H9 (cell line): ENCODE results near the gene TJP3. TPM values are rescaled to one million over a fixed set of nuclear protein-coding genes. Genes with fewer than 3 reads are reported as not detected.

Source experiments
- DNase-seq: peaks from one replicate; pipeline ENCODE4 v3.0.0-alpha.2; 2017
- H2AFZ ChIP-seq: one replicate; pipeline ENCODE4 v1.6.1; 2013; ENCODE audit warnings: mild to moderate bottlenecking, low read length, control low read depth, moderate library complexity
- H2AK5ac ChIP-seq: 2 replicates; pipeline ENCODE4 v1.6.1; 2013; ENCODE audit warnings: low read length, control low read depth, mixed read lengths; ENCODE audit not compliant: insufficient read length
- H2BK120ac ChIP-seq: one replicate; pipeline ENCODE4 v1.6.1; 2013; ENCODE audit warnings: low read depth, mild to moderate bottlenecking, low read length, control low read depth, inconsistent platforms; ENCODE audit not compliant: poor library complexity, severe bottlenecking
- H2BK12ac ChIP-seq: 2 replicates; pipeline ENCODE4 v1.6.1; 2013; ENCODE audit warnings: low read length, control low read depth, mixed read lengths, low read depth; ENCODE audit not compliant: insufficient read length
- H2BK15ac ChIP-seq: 2 replicates; pipeline ENCODE4 v1.6.1; 2013; ENCODE audit warnings: low read depth, low read length, control low read depth
- H2BK20ac ChIP-seq: one replicate; pipeline ENCODE4 v1.6.1; 2013; ENCODE audit warnings: low read depth, mild to moderate bottlenecking, low read length, control low read depth, inconsistent platforms; ENCODE audit not compliant: poor library complexity, severe bottlenecking
- H2BK5ac ChIP-seq: 2 replicates; pipeline ENCODE4 v1.6.1; 2013; ENCODE audit warnings: low read length, control low read depth, mixed read lengths; ENCODE audit not compliant: insufficient read length
- H3K14ac ChIP-seq: 2 replicates; pipeline ENCODE4 v1.6.1; 2013; ENCODE audit warnings: low read length, control low read depth; ENCODE audit not compliant: insufficient read depth
- H3K18ac ChIP-seq: 2 replicates; pipeline ENCODE4 v1.6.1; 2013; ENCODE audit warnings: low read depth, mild to moderate bottlenecking, mixed read lengths, low read length, control low read depth; ENCODE audit not compliant: insufficient read length
- H3K23ac ChIP-seq: 2 replicates; pipeline ENCODE4 v1.6.1; 2013; ENCODE audit warnings: low read length, control low read depth, mixed read lengths, low read depth; ENCODE audit not compliant: insufficient read length
- H3K23me2 ChIP-seq: 2 replicates; pipeline ENCODE4 v1.6.1; 2013; ENCODE audit warnings: low read depth, mild to moderate bottlenecking, mixed read lengths, low read length, control low read depth; ENCODE audit not compliant: insufficient read length, poor library complexity, severe bottlenecking
- H3K27ac ChIP-seq: 2 replicates; pipeline ENCODE4 v1.5.1; 2013; ENCODE audit warnings: low read length, control low read depth, mixed read lengths, low read depth; ENCODE audit not compliant: insufficient read length
- H3K27me3 ChIP-seq: 2 replicates; pipeline ENCODE4 v1.6.1; 2013; ENCODE audit warnings: low read length, control low read depth, inconsistent platforms; ENCODE audit not compliant: insufficient read depth
- H3K4ac ChIP-seq: 2 replicates; pipeline ENCODE4 v1.6.1; 2013; ENCODE audit warnings: low read depth, mild to moderate bottlenecking, control low read depth, inconsistent platforms, low read length, moderate library complexity
- H3K4me1 ChIP-seq: 2 replicates; pipeline ENCODE4 v1.6.1; 2013; ENCODE audit warnings: low read length, control low read depth, inconsistent platforms; ENCODE audit not compliant: insufficient read depth
- H3K4me2 ChIP-seq: 2 replicates; pipeline ENCODE4 v1.6.1; 2013; ENCODE audit warnings: low read length, control low read depth, mixed read lengths; ENCODE audit not compliant: insufficient read length, insufficient read depth
- H3K56ac ChIP-seq: 2 replicates; pipeline ENCODE4 v1.6.1; 2013; ENCODE audit warnings: low read depth, mild to moderate bottlenecking, mixed read lengths, low read length, control low read depth; ENCODE audit not compliant: insufficient read length
- H3K79me1 ChIP-seq: 2 replicates; pipeline ENCODE4 v1.6.1; 2013; ENCODE audit warnings: low read depth, mild to moderate bottlenecking, moderate library complexity, low read length, control low read depth, inconsistent platforms; ENCODE audit not compliant: insufficient read depth, poor library complexity, severe bottlenecking
- H3K79me2 ChIP-seq: 2 replicates; pipeline ENCODE4 v1.6.1; 2013; ENCODE audit warnings: low read length, control low read depth, inconsistent platforms; ENCODE audit not compliant: insufficient read depth
- H3K9ac ChIP-seq: 2 replicates; pipeline ENCODE4 v1.6.1; 2013; ENCODE audit warnings: low read length, control low read depth, mixed read lengths; ENCODE audit not compliant: insufficient read length; ENCODE audit errors: extremely low read depth
- H3K9me3 ChIP-seq: one replicate; pipeline ENCODE4 v1.6.1; 2013; ENCODE audit warnings: low read depth, low read length, inconsistent platforms; ENCODE audit not compliant: control insufficient read depth
- H3T11ph ChIP-seq: one replicate; pipeline ENCODE4 v1.6.1; 2013; ENCODE audit warnings: mild to moderate bottlenecking, low read length, control low read depth, inconsistent platforms
- H4K20me1 ChIP-seq: one replicate; pipeline ENCODE4 v1.6.1; 2013; ENCODE audit not compliant: control insufficient read depth, insufficient read length, insufficient read depth
- H4K5ac ChIP-seq: 2 replicates; pipeline ENCODE4 v1.6.1; 2013; ENCODE audit warnings: low read depth, mild to moderate bottlenecking, mixed read lengths, low read length, control low read depth; ENCODE audit not compliant: insufficient read length
- H4K8ac ChIP-seq: replicated peaks from 2 replicates; pipeline ENCODE4 v1.6.1; 2013; ENCODE audit warnings: low read length, control low read depth, mixed read lengths, low read depth; ENCODE audit not compliant: insufficient read length
- H4K91ac ChIP-seq: 2 replicates; pipeline ENCODE4 v1.6.1; 2013; ENCODE audit warnings: low read depth, mild to moderate bottlenecking, moderate library complexity, mixed read lengths, low read length, control low read depth; ENCODE audit not compliant: insufficient read length
- H3K27ac Mint-ChIP-seq, 3 experiments: 2 replicates in 2 of 3; 3 replicates in 1 of 3; pipeline ENCODE4 v1.8.0; 2020 to 2021; ENCODE audit warnings: mixed read lengths in 3 of 3, mild to moderate bottlenecking in 1 of 3, moderate library complexity in 1 of 3
- H3K27me3 Mint-ChIP-seq: 2 replicates; pipeline ENCODE4 v1.8.0; 2021; ENCODE audit warnings: low read depth, mild to moderate bottlenecking, moderate library complexity, mixed read lengths
- H3K36me3 Mint-ChIP-seq, 3 experiments: 2 replicates in 2 of 3; 3 replicates in 1 of 3; pipeline ENCODE4 v1.8.0; 2020 to 2021; ENCODE audit warnings: low read depth in 3 of 3, mixed read lengths in 3 of 3; ENCODE audit not compliant: insufficient read depth in 1 of 3
- H3K4me1 Mint-ChIP-seq, 2 experiments: 2 replicates each; pipeline ENCODE4 v1.8.0; 2020; ENCODE audit warnings: mixed read lengths in 2 of 2
- H3K4me3 Mint-ChIP-seq, 2 experiments: 2 replicates in 1 of 2; 3 replicates in 1 of 2; pipeline ENCODE4 v1.8.0; 2020 to 2021; ENCODE audit warnings: mild to moderate bottlenecking in 2 of 2, mixed read lengths in 2 of 2, moderate library complexity in 1 of 2
- H3K9me3 Mint-ChIP-seq, 2 experiments: 2 replicates in 1 of 2; 3 replicates in 1 of 2; pipeline ENCODE4 v1.8.0; 2020; ENCODE audit warnings: mild to moderate bottlenecking in 2 of 2, mixed read lengths in 2 of 2, moderate library complexity in 1 of 2
- CTCF ChIP-seq: fragments of 200-600 bp; sonication (generic); conservative IDR thresholded peaks from 3 replicates; pipeline ENCODE4 v1.8.0; 2021; ENCODE audit warnings: antibody characterized with exemption, mild to moderate bottlenecking
- WGBS: extraction: QIAGEN DNeasy Blood & Tissue Kit; methylation state at CpG from one replicate; pipeline ENCODE4 v1.1.7; 2013; ENCODE audit warnings: missing lambda C conversion rate, low lambda C conversion rate, mixed read lengths; ENCODE audit not compliant: insufficient read length; ENCODE audit errors: extremely low coverage; 5-methylcytosine and 5-hydroxymethylcytosine counted together
- total RNA-seq: library from RNA; stranded (reverse); gene quantifications from 2 replicates; pipeline ENCODE4 v1.2.1, GENCODE V29; 2021

TJP3 gene
- total RNA-seq, 1 experiment from 2014 or later: 27.3 TPM

DNA sequence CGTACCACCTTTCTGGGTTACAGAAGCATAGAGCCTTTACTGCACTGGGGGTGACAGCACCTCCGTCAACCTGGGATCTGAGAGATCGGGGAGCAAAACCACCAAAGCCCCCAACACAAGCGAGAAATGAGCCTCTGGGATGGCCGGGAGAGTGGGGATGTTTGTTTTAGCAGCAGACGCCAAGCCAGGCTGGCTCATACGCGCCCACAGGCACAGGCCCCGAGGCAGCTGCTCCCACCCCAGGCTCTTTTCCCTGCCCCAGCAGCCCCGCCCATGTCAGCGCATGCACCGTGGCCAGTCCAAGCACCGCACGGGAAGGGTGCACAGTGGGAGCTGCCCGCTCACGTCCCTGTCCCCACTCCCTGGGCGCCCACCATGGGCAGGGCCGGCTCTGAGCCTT, 16.5 kb upstream of the TJP3 start:
- peaks cover 8 to 13% of the 10 kb centered on the region in 2 experiments for H3K4me1 Mint-ChIP-seq
- H3K4me3 Mint-ChIP-seq: no peak overlapping the region
- H3K9me3 Mint-ChIP-seq: no peaks in the 10 kb centered on the region
- peak overlapping the region in 1 of 3 experiments; percentile 39; a peak in 2 of 7 replicates for H3K27ac Mint-ChIP-seq
- Histone ChIP-seq H2BK20ac (no peak overlapping the region), H3T11ph (no peak overlapping the region), H2BK12ac (no peak overlapping the region), H3K79me2 (peaks cover 3% of the 10 kb centered on the region; the same call in 1 of the 2 replicates), H3K4me2 (no peak overlapping the region), H2BK120ac (no peak overlapping the region), H4K5ac (no peak overlapping the region), H2AK5ac (no peak overlapping the region), H3K9me3 (no peaks in the 10 kb centered on the region), H4K20me1 (peaks cover 3% of the 10 kb centered on the region), H3K4me1 (peaks cover 3% of the 10 kb centered on the region; the same call in 1 of the 2 replicates), H3K18ac (no peak overlapping the region), H3K9ac (no peak overlapping the region), H3K23ac (no peak overlapping the region), H3K27me3 (no peaks in the 10 kb centered on the region), H3K56ac (no peak overlapping the region), H4K91ac (no peak overlapping the region), H2BK15ac (no peak overlapping the region), H3K4ac (no peak overlapping the region), H2BK5ac (no peak overlapping the region), H3K14ac (no peak overlapping the region), H3K27ac (no peak overlapping the region), H3K79me1 (no peaks in the 10 kb centered on the region), H3K23me2 (peaks cover 9% of the 10 kb centered on the region), H2AFZ (no peak overlapping the region), H4K8ac (no peak overlapping the region)
- no peaks in the 10 kb centered on the region for H3K27me3 Mint-ChIP-seq
- DNase-seq: no peak
- TF ChIP-seq CTCF: no peak
- H3K36me3 Mint-ChIP-seq: peaks cover 3 to 18% (median 12%) of the 10 kb centered on the region in 3 experiments; a peak in 6 of 7 replicates
- no CpG with 5 or more reads among the region's 18 CpGs for WGBS
